Measurements from ENCODE around the gene BEGAIN.
"Not testable (repeated sequence)": the region's sequence is repeated elsewhere in the genome, so short reads cannot be mapped to it uniquely, and the experiment has no call there.

BEGAIN gene

GRCh38 chr14:100534528-100535286 lies 52.5 kb downstream of the BEGAIN start:
- no peak for DNase-seq

- no peak for DNase-seq
Measured at GRCh38 chr14:100533656-100534485, 53.3 kb downstream of the BEGAIN start.

GRCh38 chr14:100532906-100533655 lies 54.1 kb downstream of the BEGAIN start:
- DNase-seq: no peak

- DNase-seq: no peak
Measured at GRCh38 chr14:100532154-100532861, 54.9 kb downstream of the BEGAIN start.

GRCh38 chr14:100531152-100532121 lies 55.8 kb downstream of the BEGAIN start:
- DNase-seq: no peak

GRCh38 chr14:100530270-100531072 lies 56.7 kb downstream of the BEGAIN start:
- no peak for DNase-seq

- DNase-seq: no peak
Measured at GRCh38 chr14:100529561-100530031, 57.6 kb downstream of the BEGAIN start.

- DNase-seq: no peak
Measured at GRCh38 chr14:100528962-100529560, 58.2 kb downstream of the BEGAIN start.

- DNase-seq: no peak
Measured at GRCh38 chr14:100526632-100527031, 60.6 kb downstream of the BEGAIN start.

- no peak for DNase-seq
Measured at GRCh38 chr14:100526057-100526456, 61.2 kb downstream of the BEGAIN start.

GRCh38 chr14:100525615-100526014 lies 61.6 kb downstream of the BEGAIN start:
- DNase-seq: no peak

GRCh38 chr14:100524933-100525243 lies 62.3 kb downstream of the BEGAIN start:
- DNase-seq: no peak

- no peak for DNase-seq
Measured at GRCh38 chr14:100524233-100524932, 62.8 kb downstream of the BEGAIN start.

GRCh38 chr14:100523843-100524169 lies 63.4 kb downstream of the BEGAIN start:
- DNase-seq: no peak

GRCh38 chr14:100523131-100523842 lies 63.9 kb downstream of the BEGAIN start:
- DNase-seq: no peak

GRCh38 chr14:100522616-100523099 lies 64.6 kb downstream of the BEGAIN start:
- DNase-seq: no peak

- not testable (repeated sequence) for DNase-seq
Measured at GRCh38 chr14:100506053-100506452, 81.2 kb downstream of the BEGAIN start.

- DNase-seq: no peak
Measured at GRCh38 chr14:100504372-100505078, 82.7 kb downstream of the BEGAIN start.

Data from NCI-H2227 treated with DMSO at 0.1 percent for 48 hours (cell line).